ENCODE data around the gene SLC37A1. TPM values are rescaled to one million over a fixed set of nuclear protein-coding genes. Genes with fewer than 3 reads are reported as not detected.

The SLC37A1 gene
- total RNA-seq, 1 donor from 2014 or later = 24.8 TPM

DNA sequence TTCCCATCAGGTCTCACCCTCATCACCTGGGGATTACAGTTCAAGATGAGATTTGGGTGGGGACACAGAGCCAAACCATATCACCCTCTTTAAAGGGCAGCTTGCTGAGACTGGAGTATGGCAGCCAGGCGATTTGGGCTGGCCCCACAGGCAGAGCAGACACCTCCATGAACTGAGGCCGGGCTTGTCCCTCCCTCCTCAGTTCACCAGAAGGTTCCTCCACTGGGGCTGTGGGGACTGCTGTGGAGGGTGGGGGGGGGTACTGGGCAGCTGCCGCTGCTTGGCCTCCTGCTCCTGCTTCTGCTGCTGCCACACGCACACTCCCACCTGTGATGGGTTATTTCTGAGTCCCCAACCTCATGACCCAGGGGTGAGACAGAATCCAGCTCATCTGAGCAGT lies 85.8 kb downstream of the SLC37A1 start:
- H3K36me3 Mint-ChIP-seq = no peaks in the 10 kb centered on the region

DNA sequence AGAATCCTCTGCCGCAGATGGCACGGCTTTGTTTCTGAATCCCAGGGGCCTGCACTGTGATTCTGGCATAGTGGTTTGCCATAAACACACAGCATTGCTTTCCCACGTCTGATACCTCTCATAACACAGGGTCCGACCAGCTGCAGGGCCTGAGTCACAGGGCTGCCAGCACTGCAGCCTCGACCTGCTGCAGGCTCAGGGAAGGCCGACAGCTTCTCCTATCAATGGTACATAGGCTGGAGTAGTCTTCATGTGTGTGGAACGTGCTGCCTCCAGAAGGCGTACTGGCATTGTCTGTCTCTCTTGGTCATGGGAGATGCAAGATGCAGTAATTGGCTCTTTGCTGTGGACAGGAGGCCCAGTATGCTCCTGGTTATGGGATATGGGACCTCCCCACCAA lies 86.3 kb downstream of the SLC37A1 start:
- TF ChIP-seq, protein P1, sequence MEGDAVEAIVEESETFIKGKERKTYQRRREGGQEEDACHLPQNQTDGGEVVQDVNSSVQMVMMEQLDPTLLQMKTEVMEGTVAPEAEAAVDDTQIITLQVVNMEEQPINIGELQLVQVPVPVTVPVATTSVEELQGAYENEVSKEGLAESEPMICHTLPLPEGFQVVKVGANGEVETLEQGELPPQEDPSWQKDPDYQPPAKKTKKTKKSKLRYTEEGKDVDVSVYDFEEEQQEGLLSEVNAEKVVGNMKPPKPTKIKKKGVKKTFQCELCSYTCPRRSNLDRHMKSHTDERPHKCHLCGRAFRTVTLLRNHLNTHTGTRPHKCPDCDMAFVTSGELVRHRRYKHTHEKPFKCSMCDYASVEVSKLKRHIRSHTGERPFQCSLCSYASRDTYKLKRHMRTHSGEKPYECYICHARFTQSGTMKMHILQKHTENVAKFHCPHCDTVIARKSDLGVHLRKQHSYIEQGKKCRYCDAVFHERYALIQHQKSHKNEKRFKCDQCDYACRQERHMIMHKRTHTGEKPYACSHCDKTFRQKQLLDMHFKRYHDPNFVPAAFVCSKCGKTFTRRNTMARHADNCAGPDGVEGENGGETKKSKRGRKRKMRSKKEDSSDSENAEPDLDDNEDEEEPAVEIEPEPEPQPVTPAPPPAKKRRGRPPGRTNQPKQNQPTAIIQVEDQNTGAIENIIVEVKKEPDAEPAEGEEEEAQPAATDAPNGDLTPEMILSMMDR (conservative IDR thresholded peaks at IDR 0.05) = no peak
- Mint-ChIP-seq H3K9me3 (peaks cover 7% of the 10 kb centered on the region), H3K4me1 (ENCODE audit: unreplicated experiment) (no peaks in the 10 kb centered on the region), H3K36me3 (no peaks in the 10 kb centered on the region), H3K27ac (no peak overlapping the region), H3K27me3 (peaks cover 17% of the 10 kb centered on the region), H3K4me3 (no peak overlapping the region)
- DNase-seq (ENCODE audit: extremely low spot score, unreplicated experiment) = no peak

More for the DNA sequence above, 85.8 kb downstream of the SLC37A1 start:
- no peak for DNase-seq (ENCODE audit: extremely low spot score, unreplicated experiment)
- peaks cover 17% of the 10 kb centered on the region for H3K27me3 Mint-ChIP-seq
- no peak overlapping the region for H3K4me3 Mint-ChIP-seq
- peaks cover 7% of the 10 kb centered on the region for H3K9me3 Mint-ChIP-seq
- no peak overlapping the region for H3K27ac Mint-ChIP-seq
- TF ChIP-seq, protein P1 (conservative IDR thresholded peaks at IDR 0.05) = no peak
- no peaks in the 10 kb centered on the region for H3K4me1 Mint-ChIP-seq (ENCODE audit: unreplicated experiment)

DNA sequence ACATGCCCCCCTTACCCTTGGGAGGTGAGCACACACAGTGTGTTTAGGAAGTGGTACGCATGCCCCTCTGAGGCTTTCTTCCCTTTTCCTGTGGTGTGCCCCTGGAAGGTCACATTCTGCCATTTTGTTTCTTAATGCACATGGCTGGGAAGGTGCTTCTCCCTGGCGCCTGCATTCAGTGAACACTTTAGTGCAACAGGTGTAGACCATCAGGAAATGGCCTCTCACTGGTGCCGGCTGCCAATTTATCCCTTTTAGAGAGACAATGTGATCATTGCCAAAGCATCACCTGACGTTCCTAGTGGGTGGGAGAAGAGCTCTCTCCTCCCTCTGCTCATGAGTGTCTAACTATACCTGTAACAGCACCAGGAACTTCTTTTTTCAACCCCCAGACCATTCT lies 88.0 kb downstream of the SLC37A1 start:
- DNase-seq (ENCODE audit: extremely low spot score, unreplicated experiment) = no peak
- Mint-ChIP-seq H3K4me1 (ENCODE audit: unreplicated experiment) (no peaks in the 10 kb centered on the region), H3K27ac (no peak overlapping the region), H3K36me3 (no peaks in the 10 kb centered on the region), H3K27me3 (peaks cover 15% of the 10 kb centered on the region), H3K9me3 (peaks cover 16% of the 10 kb centered on the region), H3K4me3 (no peak overlapping the region)
- TF ChIP-seq, protein P1 (conservative IDR thresholded peaks at IDR 0.05) = no peak

DNA sequence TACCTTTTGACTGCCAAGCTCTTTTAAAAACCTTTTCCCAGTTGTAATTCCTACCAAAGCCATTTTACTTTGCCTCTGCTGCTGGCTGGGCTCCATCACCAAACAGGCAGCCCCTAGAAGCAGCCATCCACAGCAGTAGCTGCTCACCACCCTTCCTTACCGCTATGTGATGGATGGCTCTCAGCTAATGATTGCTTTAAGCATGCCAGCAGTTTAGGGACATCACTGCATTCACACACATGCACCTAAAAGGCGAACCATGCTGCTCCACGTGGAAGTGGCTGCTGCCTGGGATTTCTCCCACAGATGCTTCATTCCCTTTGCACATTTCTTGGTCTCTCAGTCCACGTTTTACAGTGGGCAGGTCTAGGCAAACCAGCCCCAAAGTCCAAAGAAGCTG lies 93.5 kb downstream of the SLC37A1 start:
- DNase-seq (ENCODE audit: extremely low spot score, unreplicated experiment) = no peak
- Mint-ChIP-seq H3K9me3 (peaks cover 24% of the 10 kb centered on the region), H3K27me3 (no peaks in the 10 kb centered on the region), H3K36me3 (no peaks in the 10 kb centered on the region), H3K4me1 (ENCODE audit: unreplicated experiment) (no peaks in the 10 kb centered on the region), H3K4me3 (no peak overlapping the region), H3K27ac (peak overlapping the region; percentile 67)
- TF ChIP-seq, protein P1 (conservative IDR thresholded peaks at IDR 0.05) = no peak

DNA sequence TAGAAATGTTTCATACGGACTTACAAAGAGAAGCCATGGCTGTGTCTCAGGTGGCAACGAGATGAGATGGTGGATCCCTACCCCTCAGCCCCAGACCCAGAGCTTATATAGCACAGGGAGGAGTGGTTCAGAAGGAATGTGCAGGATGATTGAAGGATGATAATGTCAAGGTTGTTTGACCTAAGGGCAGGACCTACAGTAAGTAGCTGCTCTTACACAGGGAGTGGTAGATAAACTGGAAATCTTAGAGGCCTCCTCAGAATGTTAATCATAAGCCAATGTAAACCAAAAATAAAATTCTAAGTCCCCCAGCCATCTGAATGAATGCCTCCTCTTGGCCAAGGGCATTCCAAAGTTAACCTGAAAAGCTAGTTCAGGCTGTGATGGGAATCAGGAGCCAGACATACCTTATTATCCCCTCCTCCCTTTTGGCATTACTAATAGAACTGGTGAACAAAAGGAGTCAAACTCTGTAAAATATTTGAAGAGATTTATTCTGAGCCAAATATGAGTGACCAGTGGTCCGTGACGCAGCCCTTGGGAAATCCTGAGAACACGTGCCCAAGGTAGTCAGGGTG lies 94.0 kb downstream of the SLC37A1 start:
- Mint-ChIP-seq H3K4me1 (ENCODE audit: unreplicated experiment) (no peaks in the 10 kb centered on the region), H3K27me3 (no peaks in the 10 kb centered on the region), H3K9me3 (peaks cover 24% of the 10 kb centered on the region), H3K36me3 (no peaks in the 10 kb centered on the region), H3K4me3 (peak overlapping the region; percentile 49), H3K27ac (peak overlapping the region; percentile 67)
- TF ChIP-seq, protein P1 (conservative IDR thresholded peaks at IDR 0.05) = no peak
- DNase-seq (ENCODE audit: extremely low spot score, unreplicated experiment) = no peak

DNA sequence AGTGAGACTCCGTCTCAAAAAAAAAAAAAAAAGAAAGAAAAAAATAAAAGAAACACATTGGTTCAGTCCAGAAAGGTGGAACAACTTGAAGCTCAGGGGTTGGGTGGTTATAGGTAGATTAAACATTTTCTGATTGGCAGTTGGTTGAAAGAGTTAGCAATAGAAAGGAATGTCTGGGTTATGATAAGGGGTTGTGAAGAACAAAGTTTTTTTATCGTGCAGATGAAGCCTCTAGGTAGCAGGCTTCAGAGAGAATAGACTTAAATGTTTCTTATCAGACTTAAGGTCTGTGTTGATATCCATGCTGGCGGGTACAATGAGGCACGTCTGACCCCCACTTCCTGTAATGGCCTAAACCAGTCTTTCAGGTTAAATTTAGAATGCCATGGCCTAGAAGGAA lies 94.8 kb downstream of the SLC37A1 start:
- Mint-ChIP-seq H3K4me1 (ENCODE audit: unreplicated experiment) (no peaks in the 10 kb centered on the region), H3K27ac (no peak overlapping the region), H3K4me3 (no peak overlapping the region), H3K36me3 (no peaks in the 10 kb centered on the region), H3K9me3 (peaks cover 24% of the 10 kb centered on the region), H3K27me3 (no peaks in the 10 kb centered on the region)
- TF ChIP-seq, protein P1 (conservative IDR thresholded peaks at IDR 0.05) = no peak
- no peak for DNase-seq (ENCODE audit: extremely low spot score, unreplicated experiment)

Measured in type B pancreatic cell (in vitro differentiated cells).